H7 (cell line): ENCODE data around the gene HOXB5. TPM values are rescaled to one million over a fixed set of nuclear protein-coding genes. Genes with fewer than 3 reads are reported as not detected.

Experiments used
- DNase-seq: peaks from one replicate; pipeline ENCODE4 v3.0.0; 2012
- H3K27me3 ChIP-seq: 2 replicates; pipeline ENCODE4 v1.6.0; 2011; ENCODE audit warnings: mild to moderate bottlenecking, low read length; ENCODE audit not compliant: control insufficient read depth, insufficient read depth
- H3K36me3 ChIP-seq: replicated peaks from 2 replicates; pipeline ENCODE4 v1.5.1; 2011; ENCODE audit warnings: low read length; ENCODE audit not compliant: control insufficient read depth, insufficient read depth
- H3K4me3 ChIP-seq: 2 replicates; pipeline ENCODE4 v1.5.1; 2011; ENCODE audit warnings: low read depth, mild to moderate bottlenecking, control low read depth, low read length, moderate library complexity; ENCODE audit not compliant: insufficient read depth
- total RNA-seq: library from RNA; depleted of rRNA; stranded (reverse); fragments of >200 nt; shearing (Covaris generic); gene quantifications from 2 replicates; pipeline ENCODE4 v1.2.3, GENCODE V29; 2014

Gene HOXB5
- total RNA-seq, 1 experiment from 2014 or later: not detected

DNA sequence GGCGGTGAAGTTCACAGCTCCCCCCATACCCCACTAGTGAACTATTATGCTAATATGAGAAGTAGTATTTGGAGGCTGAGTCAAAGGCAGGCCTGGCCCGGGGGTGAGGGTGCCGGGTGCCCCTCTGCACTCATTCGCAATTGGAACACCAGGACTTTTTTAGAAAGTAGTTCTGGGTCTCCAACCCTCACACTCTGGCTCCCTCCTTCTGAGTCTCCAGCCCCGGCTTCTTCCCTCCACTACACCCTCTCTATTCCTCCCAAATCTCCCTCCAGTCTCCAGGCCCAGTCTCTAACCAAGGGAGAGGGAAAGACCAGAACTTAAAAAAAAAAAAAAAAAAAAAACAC, 37.4 kb downstream of the HOXB5 start:
- no peak overlapping the region for H3K4me3 ChIP-seq
- H3K36me3 ChIP-seq: no peaks in the 10 kb centered on the region
- no peak for DNase-seq
- peaks cover 99% of the 10 kb centered on the region for H3K27me3 ChIP-seq

DNA sequence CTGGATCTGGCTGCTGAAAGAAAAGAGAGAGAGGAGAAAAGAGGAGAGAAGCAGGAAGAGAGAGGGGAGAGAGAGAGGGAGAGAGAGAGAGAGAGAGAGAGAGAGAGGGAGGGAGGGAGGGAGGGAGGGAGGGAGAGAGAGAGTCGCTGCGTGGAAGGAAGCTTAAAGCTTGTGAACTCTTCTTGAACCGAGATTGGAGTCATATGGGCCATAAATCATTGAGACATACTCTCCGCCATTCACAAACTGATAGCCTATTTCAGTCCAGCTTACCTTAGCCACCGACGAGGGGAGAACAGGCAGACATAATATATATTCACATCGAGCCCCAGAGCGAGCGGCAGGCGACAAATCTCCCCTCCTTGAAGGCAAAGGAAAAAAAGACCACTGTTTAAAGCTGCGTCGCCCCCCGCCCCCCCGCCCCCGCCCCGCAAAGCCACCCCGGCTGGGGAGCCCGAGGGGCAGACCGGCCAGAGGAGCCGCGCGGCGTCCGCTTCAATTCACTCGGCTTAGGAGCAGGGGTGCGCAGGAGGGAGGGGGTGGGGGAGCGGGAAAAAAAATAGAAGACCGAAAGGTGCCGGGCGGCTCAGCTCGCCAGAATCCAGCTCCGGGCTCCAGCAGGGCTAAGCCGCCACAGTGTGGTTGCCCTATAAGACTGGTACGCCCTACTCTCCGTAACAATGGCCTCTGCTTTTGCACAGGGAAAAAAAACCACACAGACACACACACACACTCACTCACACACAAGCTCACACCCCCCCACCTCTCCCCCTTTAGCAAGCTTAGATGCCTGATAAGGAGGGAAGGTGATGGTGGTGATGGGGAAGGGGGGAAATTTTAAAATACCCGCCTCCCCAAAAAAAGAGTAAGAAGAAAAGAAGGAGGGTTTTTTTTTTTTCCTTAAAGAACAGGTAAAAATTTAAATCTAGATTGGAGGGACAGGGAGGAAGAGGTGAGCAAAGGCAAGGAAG, 38.0 kb downstream of the HOXB5 start:
- no peaks in the 10 kb centered on the region for H3K36me3 ChIP-seq
- H3K27me3 ChIP-seq: peaks cover 99% of the 10 kb centered on the region
- H3K4me3 ChIP-seq: peak overlapping the region; percentile 37; the same call in 1 of the 2 replicates
- peak; percentile 89 for DNase-seq

DNA sequence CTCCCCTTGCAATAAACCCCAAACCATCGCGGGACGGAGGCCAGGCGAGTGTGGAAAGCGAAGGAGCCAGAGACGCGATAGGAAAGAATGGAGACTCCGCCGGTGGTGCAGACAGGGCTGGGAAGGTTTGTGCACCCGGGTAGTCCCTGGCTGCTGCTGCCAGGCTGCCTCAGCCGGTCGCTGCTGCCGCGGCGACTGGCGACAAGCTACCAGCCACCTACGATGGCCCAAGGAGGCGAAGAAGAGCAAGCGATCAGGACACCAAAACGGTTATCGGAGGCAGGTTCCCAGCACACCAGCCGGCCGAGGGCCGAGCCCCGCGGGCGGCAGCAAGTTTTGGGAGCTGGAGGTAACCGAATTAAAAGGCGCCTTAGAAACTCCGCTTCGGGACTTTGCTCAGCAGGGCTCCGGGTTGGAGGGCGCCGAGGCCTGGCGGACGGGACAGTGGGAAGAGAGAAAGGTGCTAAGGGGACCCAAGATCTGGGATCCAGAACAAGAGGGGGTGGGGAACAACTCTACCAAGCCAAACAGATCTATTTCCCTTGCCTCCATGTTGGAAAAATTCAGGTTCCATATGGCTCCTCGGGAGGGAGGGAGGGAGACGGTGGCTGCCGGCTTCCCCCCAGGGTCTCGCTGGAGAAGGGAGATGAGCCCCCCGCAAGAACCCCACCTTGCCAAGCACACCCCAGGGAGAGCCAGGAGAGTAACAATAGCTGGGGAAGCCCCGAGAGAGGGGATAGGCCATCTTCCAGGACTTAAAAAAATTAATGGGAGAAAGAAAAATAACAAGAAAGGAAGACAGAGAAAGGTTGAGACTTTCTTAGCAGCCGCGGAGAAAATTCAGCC, 38.9 kb downstream of the HOXB5 start:
- Histone ChIP-seq H3K36me3 (no peaks in the 10 kb centered on the region), H3K27me3 (peaks cover 99% of the 10 kb centered on the region), H3K4me3 (peak overlapping the region; percentile 37; the same call in 1 of the 2 replicates)
- DNase-seq: peak; percentile 80

DNA sequence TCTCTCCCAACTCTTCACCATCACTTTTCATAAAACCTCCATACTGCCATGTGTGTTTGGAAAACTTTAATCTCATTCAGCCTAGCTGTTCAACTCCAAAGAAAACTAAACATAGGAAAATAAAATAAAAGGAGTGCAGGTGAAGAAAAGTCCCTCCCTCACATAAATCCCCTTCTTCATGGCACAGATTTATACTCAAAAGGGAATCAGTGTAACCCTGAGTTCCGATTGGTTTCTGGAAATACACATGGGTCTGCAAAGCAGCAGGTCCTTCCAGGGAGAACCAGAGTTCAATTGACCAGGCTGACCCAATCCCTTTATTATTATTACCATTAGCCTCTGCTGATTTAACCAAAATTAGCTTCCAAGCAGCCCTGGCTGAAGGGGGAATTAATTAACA, 39.8 kb downstream of the HOXB5 start:
- no peaks in the 10 kb centered on the region for H3K36me3 ChIP-seq
- H3K4me3 ChIP-seq: no peak overlapping the region
- DNase-seq: no peak
- peaks cover 94% of the 10 kb centered on the region for H3K27me3 ChIP-seq

DNA sequence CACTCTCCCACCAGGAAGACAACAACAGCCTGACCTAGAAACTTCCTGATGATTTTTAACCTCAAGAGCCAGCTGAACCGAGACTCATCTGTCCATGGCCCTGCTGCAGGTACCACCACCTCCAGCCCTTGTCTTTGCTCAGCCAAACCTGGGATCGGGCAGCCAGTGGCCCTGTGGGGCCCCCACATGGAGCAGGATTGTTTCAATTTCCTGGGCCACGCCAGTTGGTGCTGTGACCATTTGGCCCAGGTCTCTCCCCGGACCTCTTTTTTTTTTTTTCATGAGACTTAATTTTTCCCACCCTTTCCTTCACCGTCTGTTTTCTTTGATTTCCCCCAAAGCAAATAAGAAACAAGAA, 40.4 kb downstream of the HOXB5 start:
- Histone ChIP-seq H3K36me3 (no peaks in the 10 kb centered on the region), H3K27me3 (peaks cover 87% of the 10 kb centered on the region), H3K4me3 (no peak overlapping the region)
- DNase-seq: no peak

DNA sequence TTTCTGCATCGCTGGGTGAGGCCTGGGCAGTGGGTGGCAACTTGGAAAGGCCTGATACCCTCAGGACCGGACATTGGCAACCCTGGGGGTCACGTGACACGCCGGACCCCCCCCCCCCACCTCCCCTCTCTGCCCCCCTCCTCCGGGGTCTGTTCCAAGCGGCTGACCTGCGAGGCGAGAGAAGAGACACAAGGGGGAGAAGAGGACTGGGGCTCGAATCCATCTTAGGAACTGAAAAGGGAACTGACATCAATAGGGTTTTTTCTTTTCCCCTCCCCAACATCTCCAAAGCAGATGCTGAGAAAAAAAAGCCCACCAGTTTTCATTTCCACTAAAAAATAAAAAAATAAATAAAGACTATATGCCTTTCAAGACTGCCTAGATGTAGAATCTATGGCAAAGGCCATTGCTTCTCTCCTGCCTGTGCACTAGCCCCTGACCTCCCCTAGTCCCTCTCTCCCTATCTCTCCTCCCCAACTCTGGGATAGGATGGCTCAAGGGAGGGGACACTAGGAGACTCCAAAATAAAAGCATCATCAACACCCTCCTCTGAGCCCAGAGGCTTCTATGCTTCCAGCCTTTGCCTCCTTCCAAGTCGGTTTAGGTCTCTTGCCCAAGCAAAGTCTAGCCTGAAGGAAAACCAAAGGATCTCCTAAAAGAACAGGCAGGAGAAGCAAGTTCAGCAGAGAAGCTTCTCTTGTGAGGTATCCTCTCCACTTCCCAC, 41.0 kb downstream of the HOXB5 start:
- no peaks in the 10 kb centered on the region for H3K36me3 ChIP-seq
- peaks cover 86% of the 10 kb centered on the region for H3K27me3 ChIP-seq
- peak overlapping the region; percentile 9; the same call in 1 of the 2 replicates for H3K4me3 ChIP-seq
- peak; percentile 84 for DNase-seq

DNA sequence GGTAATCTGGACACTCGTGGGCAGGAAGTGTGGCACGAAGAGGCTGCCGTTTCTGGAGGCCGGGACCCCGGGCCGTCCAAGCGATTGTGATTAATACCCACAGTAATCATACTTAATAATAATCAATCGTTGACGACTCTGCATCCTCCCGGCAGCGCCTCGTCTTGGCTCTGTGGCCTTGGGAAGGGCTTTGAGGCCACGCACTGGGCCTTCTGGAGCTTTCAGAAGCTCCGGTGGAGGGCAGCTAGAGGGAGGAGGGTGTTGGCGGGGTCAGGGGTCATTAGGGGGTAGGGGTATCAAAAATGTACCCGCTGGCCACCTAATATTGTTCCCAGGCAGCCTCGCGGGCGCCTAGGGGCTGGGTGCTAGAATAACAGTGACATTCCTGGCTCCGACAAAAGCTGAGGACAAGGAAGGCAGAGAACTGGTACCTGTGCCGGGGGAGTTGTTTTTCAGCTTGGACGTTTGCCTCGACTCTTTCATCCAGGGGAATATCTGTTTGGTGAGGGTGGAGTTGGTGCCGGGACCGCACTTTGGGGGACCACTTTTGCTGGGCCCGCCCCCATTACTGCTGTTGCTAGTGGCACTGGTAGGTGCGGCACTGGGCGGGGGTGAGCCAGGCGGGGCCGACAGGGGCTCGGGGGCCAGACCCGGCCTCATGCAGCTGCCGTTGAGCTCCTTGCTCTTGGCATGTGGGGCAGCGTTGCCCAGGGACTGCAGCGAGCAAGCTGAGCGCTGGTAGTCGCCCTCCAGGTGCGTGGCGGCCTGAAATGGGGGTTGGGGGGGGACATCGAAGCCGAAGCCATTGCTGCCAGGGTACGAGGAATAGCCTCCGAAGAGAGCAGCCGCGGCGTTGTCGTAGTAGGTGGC, 41.7 kb downstream of the HOXB5 start:
- DNase-seq: peak; percentile 67
- Histone ChIP-seq H3K27me3 (peaks cover 86% of the 10 kb centered on the region), H3K36me3 (no peaks in the 10 kb centered on the region), H3K4me3 (peak overlapping the region; percentile 9; the same call in 1 of the 2 replicates)

DNA sequence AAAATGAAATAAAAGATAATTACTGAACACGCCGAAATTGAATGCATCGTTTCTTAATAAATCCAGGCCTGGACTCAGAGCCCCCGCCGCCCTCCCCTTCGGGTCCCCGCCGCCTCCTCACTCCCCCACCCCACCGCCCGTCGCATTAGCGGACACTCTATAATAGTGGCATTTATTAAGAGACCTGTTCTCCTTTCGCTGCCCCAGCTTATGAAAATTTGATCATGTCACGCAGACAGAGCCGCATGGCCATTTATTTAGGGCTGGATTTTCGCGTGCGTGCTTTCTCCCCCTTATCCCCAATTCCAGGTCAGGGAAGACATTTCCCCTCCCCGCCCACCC, 42.4 kb downstream of the HOXB5 start:
- Histone ChIP-seq H3K4me3 (no peak overlapping the region), H3K27me3 (peaks cover 86% of the 10 kb centered on the region), H3K36me3 (no peaks in the 10 kb centered on the region)
- no peak for DNase-seq

DNA sequence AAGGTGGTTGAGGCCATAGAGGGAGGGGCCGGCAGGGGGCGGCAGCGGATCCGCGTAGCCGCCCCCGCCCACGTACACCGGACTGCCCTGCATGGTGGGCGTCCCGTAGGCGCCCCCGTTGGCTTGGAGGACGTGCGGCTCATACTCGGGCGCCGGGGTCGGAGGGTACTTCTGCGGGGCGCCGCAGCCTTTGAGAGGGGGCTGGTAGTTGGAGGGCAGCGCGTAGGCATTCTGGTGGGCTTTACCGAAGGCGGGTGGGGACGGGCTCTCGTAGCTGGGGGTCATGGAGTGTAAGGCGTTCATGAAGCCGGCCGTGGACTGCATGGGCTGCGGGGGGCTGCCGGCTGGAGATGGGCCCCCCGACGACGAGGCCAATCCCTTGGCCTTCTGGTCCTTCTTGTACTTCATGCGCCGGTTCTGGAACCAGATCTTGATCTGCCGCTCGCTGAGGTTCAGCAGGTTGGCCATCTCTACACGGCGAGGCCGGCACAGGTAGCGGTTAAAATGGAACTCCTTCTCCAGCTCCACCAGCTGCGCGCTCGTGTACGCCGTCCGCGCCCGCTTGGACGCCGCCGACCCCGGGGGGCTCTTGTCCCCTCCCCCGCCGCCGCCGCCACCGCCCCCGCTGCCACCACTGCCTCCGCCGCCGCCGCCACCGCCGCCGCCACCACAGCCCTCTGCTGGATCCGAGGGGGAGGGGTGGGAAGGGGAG, 42.9 kb downstream of the HOXB5 start:
- peaks cover 86% of the 10 kb centered on the region for H3K27me3 ChIP-seq
- DNase-seq: peak; percentile 91
- peak overlapping the region; percentile 28 for H3K4me3 ChIP-seq
- H3K36me3 ChIP-seq: no peaks in the 10 kb centered on the region

DNA sequence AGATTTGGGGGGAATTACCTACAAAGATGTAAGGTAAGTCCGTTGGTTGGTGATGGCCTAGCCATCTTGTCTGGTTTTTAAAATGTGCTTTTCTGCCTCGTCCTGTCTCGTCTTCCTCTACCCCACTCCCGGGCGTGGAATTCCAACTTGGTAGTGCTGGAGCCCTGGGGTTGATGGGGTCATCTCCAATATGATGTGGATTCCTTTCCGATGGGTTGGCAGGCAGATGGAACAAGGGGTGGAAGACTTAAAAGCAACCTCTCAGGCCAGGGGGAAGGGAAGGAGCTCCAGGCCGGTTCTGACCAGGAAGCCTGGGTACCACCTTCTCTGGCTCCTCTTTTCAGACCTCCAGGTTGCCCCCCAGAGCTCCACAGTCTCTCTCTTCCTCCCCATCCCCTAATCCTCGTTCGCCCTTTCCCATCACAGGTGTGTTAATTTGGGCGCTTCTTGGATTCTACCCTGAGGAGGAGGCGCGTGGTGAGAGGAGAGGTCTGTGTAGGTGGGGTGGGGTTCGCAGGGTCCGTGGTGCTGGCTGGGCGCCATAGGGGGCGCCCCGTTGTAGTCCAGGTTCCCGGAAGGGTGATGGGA, 43.6 kb downstream of the HOXB5 start:
- Histone ChIP-seq H3K27me3 (peaks cover 87% of the 10 kb centered on the region), H3K4me3 (no peak overlapping the region), H3K36me3 (no peaks in the 10 kb centered on the region)
- DNase-seq: no peak

DNA sequence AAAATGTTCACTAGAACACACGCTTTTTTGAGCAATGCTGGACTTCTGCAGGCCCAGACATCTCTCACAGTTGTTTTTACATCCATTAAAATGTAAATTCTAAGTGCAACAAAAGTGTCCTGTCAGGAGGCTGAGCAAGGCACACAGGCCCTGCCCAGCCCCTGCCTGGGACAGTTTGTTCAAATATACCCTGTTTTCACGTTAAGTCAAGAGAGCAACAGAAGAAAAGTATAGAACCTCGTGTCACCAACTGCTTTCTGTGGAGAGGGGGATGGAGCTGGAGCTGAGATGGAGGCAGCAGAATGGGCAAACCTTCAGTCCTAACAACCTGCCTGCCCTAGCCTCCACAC, 44.3 kb downstream of the HOXB5 start:
- peaks cover 84% of the 10 kb centered on the region for H3K27me3 ChIP-seq
- no peak for DNase-seq

DNA sequence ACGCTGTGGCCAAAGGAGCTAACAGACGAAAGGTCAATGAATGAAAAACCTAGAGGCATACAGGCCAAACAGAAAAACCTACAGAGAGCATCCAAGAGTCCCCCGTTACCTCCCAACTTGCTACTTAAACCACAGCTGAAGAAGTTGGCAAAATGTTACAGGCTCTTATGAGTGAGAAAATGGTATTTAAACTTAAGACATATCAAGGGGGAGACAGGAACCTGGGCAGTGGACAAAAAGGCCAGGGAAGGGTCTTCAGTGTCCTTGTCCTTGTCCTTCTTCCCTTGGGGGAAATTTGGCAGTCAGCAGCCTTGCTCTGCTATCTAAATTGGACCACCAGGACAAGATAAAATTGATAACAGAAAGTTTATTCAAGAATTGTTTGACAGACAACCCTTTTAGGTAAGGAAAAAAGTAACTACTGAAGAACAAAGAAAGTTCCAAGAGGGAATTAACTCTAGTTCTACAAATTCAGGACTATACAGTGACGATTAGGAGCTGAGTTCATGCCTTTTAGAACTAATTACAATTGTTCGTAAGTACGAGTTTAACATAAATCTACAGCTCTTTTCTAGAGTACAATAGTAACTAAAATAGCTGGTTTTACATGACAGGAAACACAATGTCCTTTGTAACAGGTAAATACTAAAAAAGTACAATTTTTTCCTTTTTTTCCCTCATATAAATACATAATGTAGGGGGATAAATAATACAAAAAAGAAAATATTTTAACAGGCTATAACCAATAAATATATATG, 44.9 kb downstream of the HOXB5 start:
- no peaks in the 10 kb centered on the region for H3K36me3 ChIP-seq
- no peak for DNase-seq
- no peak overlapping the region for H3K4me3 ChIP-seq
- H3K27me3 ChIP-seq: peaks cover 84% of the 10 kb centered on the region

More for the DNA sequence above, 44.3 kb downstream of the HOXB5 start:
- Histone ChIP-seq H3K36me3 (no peaks in the 10 kb centered on the region), H3K4me3 (no peak overlapping the region)
